IMR-90 (cell line): ENCODE data around the gene NR5A1. TPM values are rescaled to one million over a fixed set of nuclear protein-coding genes. Genes with fewer than 3 reads are reported as not detected.

Experiments
- ATAC-seq: fragments of 200-7000 bp; cut with Tn5 transposase; 2 replicates; pipeline ENCODE4 v1.9.1; 2020; ENCODE audit warnings: low read depth, mild to moderate bottlenecking, moderate library complexity
- BruUV-seq: library from RNA; stranded (reverse); fragments of 400-500 nt; replicated peaks from 2 replicates; lab custom pipeline; 2021; lab: Mats Ljungman, UMichigan
- CTCF ChIA-PET: fragments of 300-600 bp; formaldehyde crosslinking; extraction: SDS; loops from one replicate; lab custom pipeline; 2021; ENCODE audit warnings: antibody characterized with exemption; lab: Yijun Ruan, JAX
- POLR2A ChIA-PET: fragments of 300-600 bp; sonication (Branson Sonifier 250); formaldehyde crosslinking; loops from one replicate; lab custom pipeline; 2022; ENCODE audit warnings: antibody characterized with exemption; ENCODE audit not compliant: unreplicated experiment; lab: Charles Lee
- DNase-seq: peaks from one replicate; pipeline ENCODE4 v3.0.0; 2013
- H2AFZ ChIP-seq: replicated peaks from 2 replicates; pipeline ENCODE3; 2013; ENCODE audit warnings: low read length, mild to moderate bottlenecking; ENCODE audit not compliant: poor library complexity
- H2AK5ac ChIP-seq: 2 replicates; pipeline ENCODE4 v1.6.1; 2013; ENCODE audit warnings: low read depth, low read length, inconsistent platforms
- H2AK9ac ChIP-seq: replicated peaks from 2 replicates; pipeline ENCODE3; 2013; ENCODE audit warnings: mild to moderate bottlenecking, low read depth, low read length, moderate library complexity; ENCODE audit not compliant: poor library complexity
- H2BK120ac ChIP-seq: 2 replicates; pipeline ENCODE4 v1.6.1; 2013; ENCODE audit warnings: low read depth, low read length, inconsistent platforms
- H2BK15ac ChIP-seq: 3 replicates; pipeline ENCODE4 v1.6.1; 2013; ENCODE audit warnings: low read depth, low read length, inconsistent platforms
- H2BK20ac ChIP-seq: 2 replicates; pipeline ENCODE4 v1.6.1; 2013; ENCODE audit warnings: low read depth, mild to moderate bottlenecking, inconsistent platforms, low read length, moderate library complexity
- H2BK5ac ChIP-seq: 2 replicates; pipeline ENCODE4 v1.6.1; 2013; ENCODE audit warnings: mild to moderate bottlenecking, low read depth, low read length, inconsistent platforms; ENCODE audit not compliant: poor library complexity, severe bottlenecking
- H3K14ac ChIP-seq: replicated peaks from 2 replicates; pipeline ENCODE4 v1.6.1; 2013; ENCODE audit warnings: low read depth, low read length, inconsistent platforms
- H3K18ac ChIP-seq: 2 replicates; pipeline ENCODE4 v1.6.1; 2013; ENCODE audit warnings: low read depth, low read length, control low read depth
- H3K23ac ChIP-seq: 2 replicates; pipeline ENCODE4 v1.6.1; 2013; ENCODE audit warnings: low read depth, low read length, inconsistent platforms
- H3K27ac ChIP-seq: 2 replicates; pipeline ENCODE4 v1.5.1; 2013; ENCODE audit warnings: mild to moderate bottlenecking, control low read depth, low read length; ENCODE audit not compliant: insufficient read depth
- H3K27me3 ChIP-seq: 2 replicates; pipeline ENCODE4 v1.6.1; 2013; ENCODE audit warnings: low read length; ENCODE audit not compliant: control insufficient read depth, insufficient read depth
- H3K36me3 ChIP-seq: 2 replicates; pipeline ENCODE4 v1.6.1; 2013; ENCODE audit warnings: low read length, mixed read lengths; ENCODE audit not compliant: control insufficient read depth, insufficient read depth
- H3K4ac ChIP-seq: 2 replicates; pipeline ENCODE4 v1.6.1; 2013; ENCODE audit warnings: low read depth, low read length, inconsistent platforms
- H3K4me1 ChIP-seq: 2 replicates; pipeline ENCODE4 v1.6.1; 2013; ENCODE audit warnings: low read length, mixed read lengths; ENCODE audit not compliant: control insufficient read depth, insufficient read depth
- H3K4me2 ChIP-seq: 2 replicates; pipeline ENCODE4 v1.6.1; 2013; ENCODE audit warnings: low read depth, mild to moderate bottlenecking, control low read depth, low read length, moderate library complexity
- H3K4me3 ChIP-seq: 2 replicates; pipeline ENCODE4 v1.5.1; 2013; ENCODE audit warnings: low read depth, mild to moderate bottlenecking, control low read depth, low read length, moderate library complexity; ENCODE audit not compliant: insufficient read depth
- H3K56ac ChIP-seq: 2 replicates; pipeline ENCODE4 v1.6.1; 2013; ENCODE audit warnings: low read length, inconsistent platforms; ENCODE audit not compliant: insufficient read depth; ENCODE audit errors: extremely low read depth
- H3K79me1 ChIP-seq, 2 experiments: 2 replicates each; pipeline ENCODE4 v1.6.1; 2013; ENCODE audit warnings: low read length in 2 of 2, inconsistent platforms in 1 of 2, low read depth in 1 of 2
- H3K9ac ChIP-seq: 2 replicates; pipeline ENCODE4 v1.6.1; 2013; ENCODE audit warnings: low read depth, low read length, control low read depth
- H3K9me1 ChIP-seq: 2 replicates; pipeline ENCODE4 v1.6.1; 2013; ENCODE audit warnings: low read length, inconsistent platforms; ENCODE audit not compliant: insufficient read depth
- H3K9me3 ChIP-seq: 2 replicates; pipeline ENCODE4 v1.6.1; 2013; ENCODE audit warnings: low read length; ENCODE audit not compliant: control insufficient read depth, insufficient read depth
- H4K20me1 ChIP-seq: 2 replicates; pipeline ENCODE4 v1.6.1; 2013; ENCODE audit warnings: low read length, inconsistent platforms; ENCODE audit not compliant: insufficient read depth
- H4K5ac ChIP-seq: 2 replicates; pipeline ENCODE4 v1.6.1; 2013; ENCODE audit warnings: mild to moderate bottlenecking, low read depth, low read length, control low read depth
- H4K8ac ChIP-seq, 2 experiments: 2 replicates each; pipeline ENCODE4 v1.6.1; 2013; ENCODE audit warnings: low read depth in 2 of 2, low read length in 2 of 2, control low read depth in 1 of 2, inconsistent platforms in 1 of 2
- H4K91ac ChIP-seq: 2 replicates; pipeline ENCODE4 v1.6.1; 2013; ENCODE audit warnings: low read depth, low read length, inconsistent platforms; ENCODE audit not compliant: insufficient read depth
- BHLHE40 ChIP-seq: fragments of 150-350 bp; IDR thresholded peaks from 2 replicates; pipeline ENCODE4 v1.6.1; 2016; ENCODE audit warnings: mild to moderate bottlenecking, low read depth, low read length
- CHD1 ChIP-seq: IDR thresholded peaks from 2 replicates; pipeline ENCODE4 v1.6.1; 2012; ENCODE audit warnings: low read depth, low read length, improper control_type of control experiment
- FOS ChIP-seq: fragments of 150-350 bp; IDR thresholded peaks from 2 replicates; pipeline ENCODE4 v1.6.1; 2016; ENCODE audit warnings: low read depth, low read length
- NFE2L2 ChIP-seq: fragments of 150-350 bp; IDR thresholded peaks from 2 replicates; pipeline ENCODE4 v1.6.1; 2016; ENCODE audit warnings: low read depth, mild to moderate bottlenecking, low read length
- POLR2A ChIP-seq: IDR thresholded peaks from 2 replicates; pipeline ENCODE4 v1.6.1; 2012; ENCODE audit warnings: mild to moderate bottlenecking, low read depth, low read length
- RFX5 ChIP-seq: IDR thresholded peaks from 2 replicates; pipeline ENCODE4 v1.8.0; 2012; ENCODE audit warnings: low read depth, mild to moderate bottlenecking, low read length, moderate library complexity
- WGBS, 2 experiments: methylation state at CpG; one replicate each; pipeline versions ENCODE4 v1.1.5 to v1.1.7; 2013; ENCODE audit warnings: missing lambda C conversion rate in 2 of 2; ENCODE audit not compliant: insufficient read length in 1 of 2; ENCODE audit errors: extremely low coverage in 2 of 2; 5-methylcytosine and 5-hydroxymethylcytosine counted together
- dilution Hi-C: fragments of 300-500 bp; cut with HindIII; formaldehyde crosslinking; loops from one replicate; pipeline ENCODE4 v1.14.3; 2018; ENCODE audit warnings: low sequenced_read_pairs; ENCODE audit not compliant: unreplicated experiment
- in situ Hi-C: fragments of 300-500 bp; cut with MboI; formaldehyde crosslinking; loops from 3 replicates; pipeline ENCODE4 v1.14.3; 2019; ENCODE audit warnings: low sequenced_read_pairs, inconsistent platforms, mixed read lengths
- intact Hi-C: fragments of 100-400 bp; cut with micrococcal nuclease; formaldehyde crosslinking; loops from 2 replicates; pipeline ENCODE4 v1.10.0; 2022
- polyA plus RNA-seq, 3 experiments: library from polyadenylated mRNA; depleted of rRNA; stranded (reverse); fragments of >200 nt; gene quantifications; 2 replicates each; pipeline ENCODE4 v1.2.3, GENCODE V29; 2012; ENCODE audit warnings: low replicate concordance in 1 of 3
- total RNA-seq: library from RNA; depleted of rRNA; stranded (reverse); fragments of >200 nt; gene quantifications from 2 replicates; pipeline ENCODE4 v1.2.3, GENCODE V29; 2012

Gene NR5A1
- total and polyA plus RNA-seq, 2 of the 4 experiments (the other 2 are of a cell fraction): not detected

- Histone ChIP-seq H3K23ac (no peak overlapping the region), H4K91ac (no peak overlapping the region), H3K79me1 (no peaks in the 10 kb centered on the region), H4K20me1 (no peaks in the 10 kb centered on the region), H2AFZ (no peak overlapping the region), H2AK5ac (no peak overlapping the region), H3K56ac (no peak overlapping the region), H2BK20ac (no peak overlapping the region), H2BK15ac (no peak overlapping the region), H2AK9ac (no peak overlapping the region), H3K36me3 (no peaks in the 10 kb centered on the region), H3K9ac (no peak overlapping the region), H2BK5ac (no peak overlapping the region), H3K14ac (no peak overlapping the region), H2BK120ac (no peak overlapping the region), H3K27ac (no peak overlapping the region), H3K4me1 (no peaks in the 10 kb centered on the region), H3K4me2 (no peak overlapping the region), H3K27me3 (peaks cover 63% of the 10 kb centered on the region), H4K8ac (no peak overlapping the region), H3K9me3 (no peaks in the 10 kb centered on the region), H3K9me1 (no peaks in the 10 kb centered on the region), H3K4ac (no peak overlapping the region), H4K5ac (no peak overlapping the region), H3K4me3 (no peak overlapping the region), H3K18ac (no peak overlapping the region)
- ChIA-PET POLR2A (no interaction called here), CTCF (no interaction called here)
- 74% methylated on average over 5 of the region's 14 CpGs; no CpG with 5 or more reads in 1 of the 2 experiments for WGBS, 2 experiments
- intact Hi-C loops (no loop called here), in situ Hi-C loops (no loop called here), dilution Hi-C loops (no loop called here)
- TF ChIP-seq CHD1 (no peak), RFX5 (no peak), NFE2L2 (no peak), POLR2A (no peak), FOS (no peak), BHLHE40 (no peak)
- no TSS peak for BruUV-seq
- ATAC-seq: no peak
- no peak for DNase-seq
Observed at GRCh38 chr9:124454791-124455443, 52.3 kb downstream of the NR5A1 start.
